NCI-H2107 treated with DMSO at 0.1 percent for 48 hours (cell line): ENCODE results near the gene GNG14.
"Not testable (repeated sequence)": the region's sequence is repeated elsewhere in the genome, so short reads cannot be mapped to it uniquely, and the experiment has no call there.

Experiments used
- DNase-seq: peaks from one replicate; lab custom pipeline; 2025; ENCODE audit not compliant: unreplicated experiment; lab: John Stamatoyannopoulos, UW

GNG14 gene

GRCh38 chr19:12666265-12667048, 21.3 kb upstream of the GNG14 start, which contains the start of the genes MAN2B1 and WDR83:
MAN2B1 (minus strand) TSS chr19:12666742; CDS start chr19:12666701, 41 bp downstream.
WDR83 (plus strand) TSS chr19:12666807; CDS start chr19:12669791, 2,984 bp downstream.
- DNase-seq, result peak; percentile 14

- DNase-seq, result no peak
Measured at GRCh38 chr19:12667731-12668302, 20.0 kb upstream of the GNG14 start.

GRCh38 chr19:12668346-12668745, 19.5 kb upstream of the GNG14 start:
- DNase-seq, result no peak

GRCh38 chr19:12668932-12669269, 18.9 kb upstream of the GNG14 start:
- no peak for DNase-seq

- peak; percentile 84 for DNase-seq
Measured at GRCh38 chr19:12669270-12670158, 18.3 kb upstream of the GNG14 start.

GRCh38 chr19:12670159-12670928, 17.5 kb upstream of the GNG14 start:
- DNase-seq, result no peak

- no peak for DNase-seq
Measured at GRCh38 chr19:12672744-12673143, 15.1 kb upstream of the GNG14 start.

GRCh38 chr19:12675399-12675798, 12.4 kb upstream of the GNG14 start:
- no peak for DNase-seq

GRCh38 chr19:12675940-12676339, 11.9 kb upstream of the GNG14 start:
- DNase-seq, result no peak

- DNase-seq, result peak; percentile 39
Measured at GRCh38 chr19:12676384-12676792, 11.4 kb upstream of the GNG14 start.

- DNase-seq, result no peak
Measured at GRCh38 chr19:12676928-12677327, 10.9 kb upstream of the GNG14 start.

GRCh38 chr19:12678039-12678438, 9.8 kb upstream of the GNG14 start:
- DNase-seq, result not testable (repeated sequence)

GRCh38 chr19:12680034-12680433, 7.8 kb upstream of the GNG14 start:
- DNase-seq, result no peak

- DNase-seq, result peak; percentile 98
Measured at GRCh38 chr19:12681074-12681987, 6.5 kb upstream of the GNG14 start, which contains the start of gene DHPS. DHPS (minus strand) TSS chr19:12681880; CDS start chr19:12681766, 114 bp downstream.

- DNase-seq, result no peak
Measured at GRCh38 chr19:12685831-12686230, 2.0 kb upstream of the GNG14 start.

GRCh38 chr19:12689012-12689411, 1.2 kb downstream of the GNG14 start:
- no peak for DNase-seq

GRCh38 chr19:12689581-12690216, 1.9 kb downstream of the GNG14 start:
- DNase-seq, result no peak

- no peak for DNase-seq
Measured at GRCh38 chr19:12692960-12693359, 5.2 kb downstream of the GNG14 start.

GRCh38 chr19:12694641-12695040, 6.8 kb downstream of the GNG14 start:
- no peak for DNase-seq
